ENCODE measurements around the gene PRUNE2.

The PRUNE2 gene

GRCh38 chr9:76716085-76716672 is 189.7 kb downstream of the PRUNE2 start:
- Mint-ChIP-seq H3K27ac (no peak overlapping the region), H3K9me3 (no peaks in the 10 kb centered on the region), H3K4me3 (no peak overlapping the region), H3K36me3 (ENCODE audit: low read depth) (no peaks in the 10 kb centered on the region), H3K27me3 (peaks cover 5% of the 10 kb centered on the region), H3K4me1 (ENCODE audit: low read depth) (peaks cover 9% of the 10 kb centered on the region)
- intact Hi-C loops (cut with micrococcal nuclease): no loop called here

- intact Hi-C loops (cut with micrococcal nuclease): no loop called here
- no peaks in the 10 kb centered on the region for H3K9me3 Mint-ChIP-seq
- H3K4me3 Mint-ChIP-seq: no peak overlapping the region
- H3K4me1 Mint-ChIP-seq (ENCODE audit: low read depth): peaks cover 9% of the 10 kb centered on the region
- peaks cover 12% of the 10 kb centered on the region for H3K27me3 Mint-ChIP-seq
- H3K27ac Mint-ChIP-seq: no peak overlapping the region
- no peaks in the 10 kb centered on the region for H3K36me3 Mint-ChIP-seq (ENCODE audit: low read depth)
Observed at GRCh38 chr9:76713381-76713780, 192.5 kb downstream of the PRUNE2 start.

GRCh38 chr9:76709020-76709419 is 196.9 kb downstream of the PRUNE2 start:
- Mint-ChIP-seq H3K27me3 (peaks cover 27% of the 10 kb centered on the region), H3K36me3 (ENCODE audit: low read depth) (no peaks in the 10 kb centered on the region), H3K4me3 (no peak overlapping the region), H3K4me1 (ENCODE audit: low read depth) (peaks cover 5% of the 10 kb centered on the region), H3K9me3 (no peaks in the 10 kb centered on the region), H3K27ac (no peak overlapping the region)
- intact Hi-C loops (cut with micrococcal nuclease): no loop called here

GRCh38 chr9:76707510-76707909 is 198.4 kb downstream of the PRUNE2 start:
- Mint-ChIP-seq H3K9me3 (no peaks in the 10 kb centered on the region), H3K4me3 (no peak overlapping the region), H3K4me1 (ENCODE audit: low read depth) (peaks cover 5% of the 10 kb centered on the region), H3K36me3 (ENCODE audit: low read depth) (no peaks in the 10 kb centered on the region), H3K27me3 (peaks cover 27% of the 10 kb centered on the region), H3K27ac (no peak overlapping the region)
- intact Hi-C loops (cut with micrococcal nuclease): no loop called here

- no peak overlapping the region for H3K27ac Mint-ChIP-seq
- peaks cover 5% of the 10 kb centered on the region for H3K4me1 Mint-ChIP-seq (ENCODE audit: low read depth)
- intact Hi-C loops (cut with micrococcal nuclease): loop anchor here (1.0 kb wide), 3 partner anchors 37 to 301 kb away; no protein-coding TSS in a partner anchor
- no peaks in the 10 kb centered on the region for H3K36me3 Mint-ChIP-seq (ENCODE audit: low read depth)
- no peak overlapping the region for H3K4me3 Mint-ChIP-seq
- H3K9me3 Mint-ChIP-seq: no peaks in the 10 kb centered on the region
- H3K27me3 Mint-ChIP-seq: peaks cover 25% of the 10 kb centered on the region
Observed at GRCh38 chr9:76704593-76705204, 201.2 kb downstream of the PRUNE2 start.

- no peak overlapping the region for H3K27ac Mint-ChIP-seq
- H3K4me3 Mint-ChIP-seq: no peak overlapping the region
- no peaks in the 10 kb centered on the region for H3K36me3 Mint-ChIP-seq (ENCODE audit: low read depth)
- H3K27me3 Mint-ChIP-seq: peaks cover 15% of the 10 kb centered on the region
- peaks cover 11% of the 10 kb centered on the region for H3K4me1 Mint-ChIP-seq (ENCODE audit: low read depth)
- intact Hi-C loops (cut with micrococcal nuclease): no loop called here
- no peaks in the 10 kb centered on the region for H3K9me3 Mint-ChIP-seq
Observed at GRCh38 chr9:76703270-76703669, 202.6 kb downstream of the PRUNE2 start.

GRCh38 chr9:76701441-76702039 is 204.4 kb downstream of the PRUNE2 start:
- H3K4me1 Mint-ChIP-seq (ENCODE audit: low read depth): peaks cover 26% of the 10 kb centered on the region

GRCh38 chr9:76700916-76701315 is 205.0 kb downstream of the PRUNE2 start:
- H3K27me3 Mint-ChIP-seq: peaks cover 7% of the 10 kb centered on the region
- H3K9me3 Mint-ChIP-seq: no peaks in the 10 kb centered on the region
- intact Hi-C loops (cut with micrococcal nuclease): no loop called here
- H3K36me3 Mint-ChIP-seq (ENCODE audit: low read depth): no peaks in the 10 kb centered on the region
- H3K4me1 Mint-ChIP-seq (ENCODE audit: low read depth): peaks cover 26% of the 10 kb centered on the region
- no peak overlapping the region for H3K4me3 Mint-ChIP-seq
- H3K27ac Mint-ChIP-seq: no peak overlapping the region

More at GRCh38 chr9:76701441-76702039, 204.4 kb downstream of the PRUNE2 start:
- H3K27ac Mint-ChIP-seq: no peak overlapping the region
- no peak overlapping the region for H3K4me3 Mint-ChIP-seq
- H3K27me3 Mint-ChIP-seq: peaks cover 7% of the 10 kb centered on the region
- H3K9me3 Mint-ChIP-seq: no peaks in the 10 kb centered on the region
- no peaks in the 10 kb centered on the region for H3K36me3 Mint-ChIP-seq (ENCODE audit: low read depth)
- intact Hi-C loops (cut with micrococcal nuclease): no loop called here

- Mint-ChIP-seq H3K4me3 (no peak overlapping the region), H3K36me3 (ENCODE audit: low read depth) (no peaks in the 10 kb centered on the region), H3K27me3 (peaks cover 4% of the 10 kb centered on the region), H3K4me1 (ENCODE audit: low read depth) (peaks cover 26% of the 10 kb centered on the region), H3K27ac (no peak overlapping the region), H3K9me3 (no peaks in the 10 kb centered on the region)
- intact Hi-C loops (cut with micrococcal nuclease): no loop called here
Observed at GRCh38 chr9:76699971-76700370, 205.9 kb downstream of the PRUNE2 start.

- intact Hi-C loops (cut with micrococcal nuclease): no loop called here
- no peaks in the 10 kb centered on the region for H3K9me3 Mint-ChIP-seq
- peak overlapping the region; percentile 38 for H3K27ac Mint-ChIP-seq
- H3K4me3 Mint-ChIP-seq: no peak overlapping the region
- H3K36me3 Mint-ChIP-seq (ENCODE audit: low read depth): no peaks in the 10 kb centered on the region
- peaks cover 28% of the 10 kb centered on the region for H3K4me1 Mint-ChIP-seq (ENCODE audit: low read depth)
- no peaks in the 10 kb centered on the region for H3K27me3 Mint-ChIP-seq
Observed at GRCh38 chr9:76697554-76697953, 208.4 kb downstream of the PRUNE2 start.

GRCh38 chr9:76697081-76697480 is 208.8 kb downstream of the PRUNE2 start:
- intact Hi-C loops (cut with micrococcal nuclease): no loop called here
- H3K36me3 Mint-ChIP-seq (ENCODE audit: low read depth): no peaks in the 10 kb centered on the region
- no peaks in the 10 kb centered on the region for H3K9me3 Mint-ChIP-seq
- no peak overlapping the region for H3K4me3 Mint-ChIP-seq
- H3K27ac Mint-ChIP-seq: no peak overlapping the region
- H3K4me1 Mint-ChIP-seq (ENCODE audit: low read depth): peaks cover 33% of the 10 kb centered on the region
- peaks cover under 1% of the 10 kb centered on the region for H3K27me3 Mint-ChIP-seq

GRCh38 chr9:76693912-76694311 is 212.0 kb downstream of the PRUNE2 start:
- H3K27me3 Mint-ChIP-seq: peaks cover 3% of the 10 kb centered on the region
- intact Hi-C loops (cut with micrococcal nuclease): no loop called here
- peak overlapping the region; percentile 57 for H3K4me3 Mint-ChIP-seq
- no peaks in the 10 kb centered on the region for H3K9me3 Mint-ChIP-seq
- peak overlapping the region; percentile 85 for H3K27ac Mint-ChIP-seq
- peaks cover 41% of the 10 kb centered on the region for H3K4me1 Mint-ChIP-seq (ENCODE audit: low read depth)
- no peaks in the 10 kb centered on the region for H3K36me3 Mint-ChIP-seq (ENCODE audit: low read depth)

- H3K9me3 Mint-ChIP-seq: no peaks in the 10 kb centered on the region
- H3K36me3 Mint-ChIP-seq (ENCODE audit: low read depth): no peaks in the 10 kb centered on the region
- H3K27me3 Mint-ChIP-seq: peaks cover 3% of the 10 kb centered on the region
- peaks cover 42% of the 10 kb centered on the region for H3K4me1 Mint-ChIP-seq (ENCODE audit: low read depth)
- no peak overlapping the region for H3K4me3 Mint-ChIP-seq
- peak overlapping the region; percentile 68 for H3K27ac Mint-ChIP-seq
- intact Hi-C loops (cut with micrococcal nuclease): no loop called here
Observed at GRCh38 chr9:76692458-76693129, 213.3 kb downstream of the PRUNE2 start.
